HEK293 (cell line): ENCODE data around the gene COL7A1.
A peak's percentile ranks its signal among the peaks of the same experiment; 100 is the strongest.

ENCODE experiments used
- GFI1B ChIP-seq: fragments of 450-650 bp; formaldehyde crosslinking; IDR thresholded peaks from 2 replicates; pipeline ENCODE4 v1.5.1; 2016; ENCODE audit warnings: missing biosample characterization, missing genetic modification characterization
- GLIS2 ChIP-seq: fragments of 450-650 bp; formaldehyde crosslinking; IDR thresholded peaks from 2 replicates; pipeline ENCODE4 v1.5.1; 2016; ENCODE audit warnings: missing biosample characterization, missing genetic modification characterization
- HOXD13 ChIP-seq: sonication (generic); formaldehyde crosslinking; IDR thresholded peaks from 2 replicates; pipeline ENCODE4 v1.8.0; 2022; ENCODE audit warnings: missing genetic modification reagents, borderline replicate concordance
- IKZF3 ChIP-seq: fragments of 450-650 bp; IDR thresholded peaks from 2 replicates; pipeline ENCODE4 v1.5.0; 2018; ENCODE audit warnings: missing biosample characterization, mild to moderate bottlenecking, missing genetic modification characterization, moderate library complexity
- PRDM1 ChIP-seq: fragments of 450-650 bp; formaldehyde crosslinking; IDR thresholded peaks from 2 replicates; pipeline ENCODE4; 2016; ENCODE audit warnings: missing biosample characterization, missing genetic modification characterization
- PRDM4 ChIP-seq: fragments of 450-650 bp; formaldehyde crosslinking; IDR thresholded peaks from 2 replicates; pipeline ENCODE4 v1.5.1; 2017; ENCODE audit warnings: missing biosample characterization, missing genetic modification characterization
- SP2 ChIP-seq: fragments of 450-650 bp; formaldehyde crosslinking; IDR thresholded peaks from 2 replicates; pipeline ENCODE4 v1.5.1; 2016; ENCODE audit warnings: missing biosample characterization, missing genetic modification characterization
- SP3 ChIP-seq: fragments of 450-650 bp; formaldehyde crosslinking; IDR thresholded peaks from 2 replicates; pipeline ENCODE4 v1.5.1; 2016; ENCODE audit warnings: missing biosample characterization, missing genetic modification characterization
- TRIM28 ChIP-seq: IDR thresholded peaks from 2 replicates; pipeline ENCODE4 v1.6.1; 2011; ENCODE audit warnings: low read length, control low read depth, borderline replicate concordance
- YY1 ChIP-seq: fragments of 450-650 bp; formaldehyde crosslinking; IDR thresholded peaks from 2 replicates; pipeline ENCODE4 v1.5.1; 2018; ENCODE audit warnings: missing biosample characterization, missing genetic modification characterization
- YY2 ChIP-seq: fragments of 450-650 bp; formaldehyde crosslinking; IDR thresholded peaks from 2 replicates; pipeline ENCODE4 v1.5.1; 2016; ENCODE audit warnings: missing biosample characterization, missing genetic modification characterization
- ZBTB20 ChIP-seq: fragments of 450-650 bp; formaldehyde crosslinking; IDR thresholded peaks from 2 replicates; pipeline ENCODE4 v1.5.1; 2016; ENCODE audit warnings: missing biosample characterization, missing genetic modification characterization
- ZBTB44 ChIP-seq: fragments of 450-650 bp; IDR thresholded peaks from 2 replicates; pipeline ENCODE4 v1.5.1; 2018; ENCODE audit warnings: missing biosample characterization, mild to moderate bottlenecking, missing genetic modification characterization
- ZEB2 ChIP-seq: fragments of 450-650 bp; formaldehyde crosslinking; IDR thresholded peaks from 2 replicates; pipeline ENCODE4 v1.5.1; 2016; ENCODE audit warnings: missing biosample characterization, missing genetic modification characterization
- ZNF248 ChIP-seq: fragments of 450-650 bp; formaldehyde crosslinking; IDR thresholded peaks from 2 replicates; pipeline ENCODE4 v1.5.1; 2017; ENCODE audit warnings: missing biosample characterization, missing genetic modification characterization
- ZNF433 ChIP-seq: fragments of 450-650 bp; formaldehyde crosslinking; IDR thresholded peaks from 2 replicates; pipeline ENCODE4 v1.5.1; 2016; ENCODE audit warnings: missing biosample characterization, missing genetic modification characterization, low read depth
- ZNF501 ChIP-seq: fragments of 450-650 bp; formaldehyde crosslinking; IDR thresholded peaks from 2 replicates; pipeline ENCODE4 v1.5.1; 2016; ENCODE audit warnings: missing biosample characterization, missing genetic modification characterization
- ZNF521 ChIP-seq: fragments of 450-650 bp; formaldehyde crosslinking; IDR thresholded peaks from 2 replicates; pipeline ENCODE4 v1.5.1; 2017; ENCODE audit warnings: missing biosample characterization, mild to moderate bottlenecking, missing genetic modification characterization
- ZNF529 ChIP-seq: fragments of 450-650 bp; formaldehyde crosslinking; IDR thresholded peaks from 2 replicates; pipeline ENCODE4 v1.5.1; 2017; ENCODE audit warnings: missing genetic modification characterization, missing biosample characterization; ENCODE audit not compliant: insufficient replicate concordance
- ZNF549 ChIP-seq: fragments of 450-650 bp; IDR thresholded peaks from 2 replicates; pipeline ENCODE4 v1.5.1; 2018; ENCODE audit warnings: missing biosample characterization, missing genetic modification characterization, mild to moderate bottlenecking, inconsistent platforms, moderate library complexity
- ZNF629 ChIP-seq: fragments of 450-650 bp; formaldehyde crosslinking; IDR thresholded peaks from 2 replicates; pipeline ENCODE4 v1.5.1; 2017; ENCODE audit warnings: missing biosample characterization, missing genetic modification characterization
- ZNF692 ChIP-seq: fragments of 450-650 bp; formaldehyde crosslinking; IDR thresholded peaks from 2 replicates; pipeline ENCODE4 v1.5.1; 2016; ENCODE audit warnings: missing biosample characterization, missing genetic modification characterization
- ZNF777 ChIP-seq: fragments of 450-650 bp; formaldehyde crosslinking; IDR thresholded peaks from 2 replicates; pipeline ENCODE4 v1.5.1; 2017; ENCODE audit warnings: missing biosample characterization, missing genetic modification characterization, borderline replicate concordance

Gene COL7A1

GRCh38 chr3:48556796-48557626 is 38.1 kb downstream of the COL7A1 start, which contains the start of gene PFKFB4 (continued):
- TF ChIP-seq ZNF549 (tag by site-specific recombination) (no peak), ZBTB20 (tag by site-specific recombination) (peak; percentile 80), YY1 (tag by site-specific recombination) (no peak), ZNF629 (tag by site-specific recombination) (no peak; the same call in 1 of the 2 replicates), ZNF529 (tag by site-specific recombination) (no peak), PRDM1 (tag by site-specific recombination) (no peak), ZNF692 (tag by site-specific recombination) (peak; percentile 99), SP2 (tag by site-specific recombination) (peak; percentile 96), ZNF777 (tag by site-specific recombination) (no peak), ZNF248 (tag by site-specific recombination) (no peak), TRIM28 (no peak), ZEB2 (tag by site-specific recombination) (0 out of 2 replicates have a peak, but pooled peaks have one; percentile 42), ZBTB44 (tag by site-specific recombination) (0 out of 2 replicates have a peak, but pooled peaks have one; percentile 13), GLIS2 (peak; percentile 86), SP3 (tag by site-specific recombination) (peak; percentile 84), PRDM4 (tag by site-specific recombination) (no peak), ZNF433 (tag by site-specific recombination) (no peak), IKZF3 (tag by site-specific recombination) (peak; percentile 73), ZNF521 (no peak), GFI1B (tag by site-specific recombination) (no peak), YY2 (tag by site-specific recombination) (no peak), ZNF501 (tag by site-specific recombination) (peak; percentile 33; the same call in 1 of the 2 replicates), HOXD13 (CRISPR knock-in tag) (no peak)
